ENCODE measurements around the gene DLGAP1. TPM values are rescaled to one million over a fixed set of nuclear protein-coding genes. Genes with fewer than 3 reads are reported as not detected.
A peak's percentile ranks its signal among the peaks of the same experiment; 100 is the strongest.

Gene DLGAP1
- total RNA-seq, 1 experiment from 2014 or later: 23.0 TPM

DNA sequence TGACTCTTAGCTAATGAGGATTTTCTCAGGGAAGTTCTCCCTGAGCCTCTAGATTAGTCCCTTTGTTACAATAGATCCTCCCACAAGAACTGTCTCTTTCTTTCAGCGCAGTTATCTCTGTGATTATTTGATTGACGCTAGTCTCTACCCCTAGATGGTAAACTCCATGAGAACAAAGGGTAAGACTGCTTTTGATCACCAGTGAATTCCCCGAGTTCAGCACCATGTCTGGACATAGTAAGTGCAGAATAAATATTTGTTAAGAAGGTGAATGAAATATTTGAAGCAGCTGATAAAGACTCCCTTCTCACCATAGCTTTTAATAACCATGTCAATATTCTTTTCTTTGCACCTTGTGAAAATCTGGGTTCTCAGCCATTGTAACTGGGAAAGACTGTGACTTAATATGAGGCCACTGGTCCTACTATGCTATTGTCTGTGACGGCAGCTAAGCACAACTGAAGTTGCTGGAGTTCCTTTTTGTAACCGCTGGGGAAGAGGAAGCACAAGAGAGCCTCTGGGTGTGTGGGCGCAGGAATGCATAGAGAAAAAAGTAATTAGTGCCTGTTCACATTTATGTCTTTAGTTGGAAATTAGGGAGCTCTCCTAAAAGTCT is 790.4 kb downstream of the DLGAP1 start:
- ATAC-seq: peak; percentile 38

DNA sequence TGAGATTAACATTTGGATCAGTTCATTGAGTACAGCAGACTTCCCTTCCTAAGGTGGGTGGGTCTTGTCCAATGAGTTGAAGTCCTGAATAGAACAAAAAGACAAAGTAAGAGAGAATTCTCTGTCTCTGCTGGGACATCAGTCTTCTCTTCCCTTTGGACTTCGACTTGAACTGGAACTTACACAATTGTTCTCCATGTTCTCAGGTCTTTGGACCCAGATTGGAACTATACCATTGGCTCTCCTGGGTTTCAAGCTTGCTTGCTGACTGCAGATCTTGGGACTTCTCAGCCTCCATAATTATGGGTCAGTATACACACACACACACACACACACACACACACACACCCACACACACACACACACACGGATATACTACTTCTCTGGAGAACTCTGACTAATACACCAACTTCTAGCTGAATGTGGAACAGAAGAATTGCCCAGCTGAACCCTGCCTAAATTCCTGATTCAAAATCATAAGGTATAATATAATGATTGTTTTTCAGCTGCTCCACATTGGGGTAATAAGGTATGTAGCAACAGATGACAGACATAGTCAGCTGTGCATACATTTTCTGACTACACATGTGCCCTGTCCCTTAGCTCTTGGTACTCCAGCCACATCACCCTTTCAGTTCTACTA is 791.1 kb downstream of the DLGAP1 start:
- peaks cover 29% of the 10 kb centered on the region for H3K4me1 Mint-ChIP-seq
- ATAC-seq (no peak), DNase-seq (ENCODE audit: low spot score) (no peak)
- TF ChIP-seq SMAD4 (CRISPR knock-in tag; IDR thresholded peaks at IDR 0.05): no peak
- TF ChIP-seq, protein P1, sequence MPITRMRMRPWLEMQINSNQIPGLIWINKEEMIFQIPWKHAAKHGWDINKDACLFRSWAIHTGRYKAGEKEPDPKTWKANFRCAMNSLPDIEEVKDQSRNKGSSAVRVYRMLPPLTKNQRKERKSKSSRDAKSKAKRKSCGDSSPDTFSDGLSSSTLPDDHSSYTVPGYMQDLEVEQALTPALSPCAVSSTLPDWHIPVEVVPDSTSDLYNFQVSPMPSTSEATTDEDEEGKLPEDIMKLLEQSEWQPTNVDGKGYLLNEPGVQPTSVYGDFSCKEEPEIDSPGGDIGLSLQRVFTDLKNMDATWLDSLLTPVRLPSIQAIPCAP (CRISPR knock-in tag; IDR thresholded peaks at IDR 0.05): no peak
- TF ChIP-seq, protein P2, sequence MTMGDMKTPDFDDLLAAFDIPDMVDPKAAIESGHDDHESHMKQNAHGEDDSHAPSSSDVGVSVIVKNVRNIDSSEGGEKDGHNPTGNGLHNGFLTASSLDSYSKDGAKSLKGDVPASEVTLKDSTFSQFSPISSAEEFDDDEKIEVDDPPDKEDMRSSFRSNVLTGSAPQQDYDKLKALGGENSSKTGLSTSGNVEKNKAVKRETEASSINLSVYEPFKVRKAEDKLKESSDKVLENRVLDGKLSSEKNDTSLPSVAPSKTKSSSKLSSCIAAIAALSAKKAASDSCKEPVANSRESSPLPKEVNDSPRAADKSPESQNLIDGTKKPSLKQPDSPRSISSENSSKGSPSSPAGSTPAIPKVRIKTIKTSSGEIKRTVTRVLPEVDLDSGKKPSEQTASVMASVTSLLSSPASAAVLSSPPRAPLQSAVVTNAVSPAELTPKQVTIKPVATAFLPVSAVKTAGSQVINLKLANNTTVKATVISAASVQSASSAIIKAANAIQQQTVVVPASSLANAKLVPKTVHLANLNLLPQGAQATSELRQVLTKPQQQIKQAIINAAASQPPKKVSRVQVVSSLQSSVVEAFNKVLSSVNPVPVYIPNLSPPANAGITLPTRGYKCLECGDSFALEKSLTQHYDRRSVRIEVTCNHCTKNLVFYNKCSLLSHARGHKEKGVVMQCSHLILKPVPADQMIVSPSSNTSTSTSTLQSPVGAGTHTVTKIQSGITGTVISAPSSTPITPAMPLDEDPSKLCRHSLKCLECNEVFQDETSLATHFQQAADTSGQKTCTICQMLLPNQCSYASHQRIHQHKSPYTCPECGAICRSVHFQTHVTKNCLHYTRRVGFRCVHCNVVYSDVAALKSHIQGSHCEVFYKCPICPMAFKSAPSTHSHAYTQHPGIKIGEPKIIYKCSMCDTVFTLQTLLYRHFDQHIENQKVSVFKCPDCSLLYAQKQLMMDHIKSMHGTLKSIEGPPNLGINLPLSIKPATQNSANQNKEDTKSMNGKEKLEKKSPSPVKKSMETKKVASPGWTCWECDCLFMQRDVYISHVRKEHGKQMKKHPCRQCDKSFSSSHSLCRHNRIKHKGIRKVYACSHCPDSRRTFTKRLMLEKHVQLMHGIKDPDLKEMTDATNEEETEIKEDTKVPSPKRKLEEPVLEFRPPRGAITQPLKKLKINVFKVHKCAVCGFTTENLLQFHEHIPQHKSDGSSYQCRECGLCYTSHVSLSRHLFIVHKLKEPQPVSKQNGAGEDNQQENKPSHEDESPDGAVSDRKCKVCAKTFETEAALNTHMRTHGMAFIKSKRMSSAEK (CRISPR knock-in tag; IDR thresholded peaks at IDR 0.05; ENCODE audit: borderline replicate concordance): no peak
- TF ChIP-seq, protein P3, sequence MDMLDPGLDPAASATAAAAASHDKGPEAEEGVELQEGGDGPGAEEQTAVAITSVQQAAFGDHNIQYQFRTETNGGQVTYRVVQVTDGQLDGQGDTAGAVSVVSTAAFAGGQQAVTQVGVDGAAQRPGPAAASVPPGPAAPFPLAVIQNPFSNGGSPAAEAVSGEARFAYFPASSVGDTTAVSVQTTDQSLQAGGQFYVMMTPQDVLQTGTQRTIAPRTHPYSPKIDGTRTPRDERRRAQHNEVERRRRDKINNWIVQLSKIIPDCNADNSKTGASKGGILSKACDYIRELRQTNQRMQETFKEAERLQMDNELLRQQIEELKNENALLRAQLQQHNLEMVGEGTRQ (CRISPR knock-in tag; IDR thresholded peaks at IDR 0.05): no peak
- TF ChIP-seq GRHL2 (CRISPR knock-in tag; IDR thresholded peaks at IDR 0.05; ENCODE audit: insufficient replicate concordance, severe bottlenecking): no peak
- TF ChIP-seq TEAD1 (CRISPR knock-in tag; IDR thresholded peaks at IDR 0.05): no peak
- TF ChIP-seq, protein P4, sequence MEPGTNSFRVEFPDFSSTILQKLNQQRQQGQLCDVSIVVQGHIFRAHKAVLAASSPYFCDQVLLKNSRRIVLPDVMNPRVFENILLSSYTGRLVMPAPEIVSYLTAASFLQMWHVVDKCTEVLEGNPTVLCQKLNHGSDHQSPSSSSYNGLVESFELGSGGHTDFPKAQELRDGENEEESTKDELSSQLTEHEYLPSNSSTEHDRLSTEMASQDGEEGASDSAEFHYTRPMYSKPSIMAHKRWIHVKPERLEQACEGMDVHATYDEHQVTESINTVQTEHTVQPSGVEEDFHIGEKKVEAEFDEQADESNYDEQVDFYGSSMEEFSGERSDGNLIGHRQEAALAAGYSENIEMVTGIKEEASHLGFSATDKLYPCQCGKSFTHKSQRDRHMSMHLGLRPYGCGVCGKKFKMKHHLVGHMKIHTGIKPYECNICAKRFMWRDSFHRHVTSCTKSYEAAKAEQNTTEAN (CRISPR knock-in tag; IDR thresholded peaks at IDR 0.05): no peak
- TF ChIP-seq CREM (CRISPR knock-in tag; IDR thresholded peaks at IDR 0.05): no peak
- TF ChIP-seq ZNF232 (CRISPR knock-in tag; IDR thresholded peaks at IDR 0.05): no peak
- TF ChIP-seq ZNF121 (CRISPR knock-in tag; IDR thresholded peaks at IDR 0.05): no peak
- no peak for TF ChIP-seq CBFB (CRISPR knock-in tag; IDR thresholded peaks at IDR 0.05; ENCODE audit: low read depth)
- TF ChIP-seq, protein P5, sequence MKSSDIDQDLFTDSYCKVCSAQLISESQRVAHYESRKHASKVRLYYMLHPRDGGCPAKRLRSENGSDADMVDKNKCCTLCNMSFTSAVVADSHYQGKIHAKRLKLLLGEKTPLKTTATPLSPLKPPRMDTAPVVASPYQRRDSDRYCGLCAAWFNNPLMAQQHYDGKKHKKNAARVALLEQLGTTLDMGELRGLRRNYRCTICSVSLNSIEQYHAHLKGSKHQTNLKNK (CRISPR knock-in tag; IDR thresholded peaks at IDR 0.05): no peak
- TF ChIP-seq MXD4 (CRISPR knock-in tag; IDR thresholded peaks at IDR 0.05; ENCODE audit: borderline replicate concordance): no peak
- no peak for TF ChIP-seq IRF2 (CRISPR knock-in tag; IDR thresholded peaks at IDR 0.05; ENCODE audit: borderline replicate concordance, low read depth)
- 0 out of 2 replicates have a peak overlapping the region, but pooled peaks have one; percentile 75 for H3K27ac Mint-ChIP-seq
- ChIA-PET CTCF (interaction anchor here (0.6 to 3.9 kb wide), 15 partner anchors 10 to 385 kb away, joined by 3 to 92 read pairs (median 19); no protein-coding TSS in a partner anchor), POLR2A (interaction anchor here (0.9 to 3.3 kb wide), 3 partner anchors 57 to 367 kb away, joined by 3 to 37 read pairs (median 8); no protein-coding TSS in a partner anchor)
- H3K27me3 Mint-ChIP-seq (ENCODE audit: low read depth): no peaks in the 10 kb centered on the region; the same call in 1 of the 2 replicates
- H3K9me3 Mint-ChIP-seq: peaks cover 14% of the 10 kb centered on the region
- no peak overlapping the region for H3K4me3 Mint-ChIP-seq
- peaks cover 19% of the 10 kb centered on the region for H3K36me3 Mint-ChIP-seq

More for the DNA sequence above, 790.4 kb downstream of the DLGAP1 start:
- CTCF ChIA-PET: interaction anchor here (0.6 to 3.9 kb wide), 33 partner anchors 9 to 386 kb away, joined by 3 to 92 read pairs (median 9); no protein-coding TSS in a partner anchor
- H3K36me3 Mint-ChIP-seq: peaks cover 19% of the 10 kb centered on the region
- POLR2A ChIA-PET: interaction anchor here (0.9 to 3.3 kb wide), 7 partner anchors 58 to 417 kb away, joined by 3 to 37 read pairs (median 8); partner anchors contain the start of gene MYL12A
- no peaks in the 10 kb centered on the region; the same call in 1 of the 2 replicates for H3K27me3 Mint-ChIP-seq (ENCODE audit: low read depth)
- TF ChIP-seq, protein P6, sequence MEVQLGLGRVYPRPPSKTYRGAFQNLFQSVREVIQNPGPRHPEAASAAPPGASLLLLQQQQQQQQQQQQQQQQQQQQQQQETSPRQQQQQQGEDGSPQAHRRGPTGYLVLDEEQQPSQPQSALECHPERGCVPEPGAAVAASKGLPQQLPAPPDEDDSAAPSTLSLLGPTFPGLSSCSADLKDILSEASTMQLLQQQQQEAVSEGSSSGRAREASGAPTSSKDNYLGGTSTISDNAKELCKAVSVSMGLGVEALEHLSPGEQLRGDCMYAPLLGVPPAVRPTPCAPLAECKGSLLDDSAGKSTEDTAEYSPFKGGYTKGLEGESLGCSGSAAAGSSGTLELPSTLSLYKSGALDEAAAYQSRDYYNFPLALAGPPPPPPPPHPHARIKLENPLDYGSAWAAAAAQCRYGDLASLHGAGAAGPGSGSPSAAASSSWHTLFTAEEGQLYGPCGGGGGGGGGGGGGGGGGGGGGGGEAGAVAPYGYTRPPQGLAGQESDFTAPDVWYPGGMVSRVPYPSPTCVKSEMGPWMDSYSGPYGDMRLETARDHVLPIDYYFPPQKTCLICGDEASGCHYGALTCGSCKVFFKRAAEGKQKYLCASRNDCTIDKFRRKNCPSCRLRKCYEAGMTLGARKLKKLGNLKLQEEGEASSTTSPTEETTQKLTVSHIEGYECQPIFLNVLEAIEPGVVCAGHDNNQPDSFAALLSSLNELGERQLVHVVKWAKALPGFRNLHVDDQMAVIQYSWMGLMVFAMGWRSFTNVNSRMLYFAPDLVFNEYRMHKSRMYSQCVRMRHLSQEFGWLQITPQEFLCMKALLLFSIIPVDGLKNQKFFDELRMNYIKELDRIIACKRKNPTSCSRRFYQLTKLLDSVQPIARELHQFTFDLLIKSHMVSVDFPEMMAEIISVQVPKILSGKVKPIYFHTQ (CRISPR knock-in tag; IDR thresholded peaks at IDR 0.05): no peak
- no peak for TF ChIP-seq HMGA2 (CRISPR knock-in tag; IDR thresholded peaks at IDR 0.05)
- peak overlapping the region; percentile 75 for H3K27ac Mint-ChIP-seq
- H3K9me3 Mint-ChIP-seq: peaks cover 14% of the 10 kb centered on the region
- no peak for DNase-seq (ENCODE audit: low spot score)
- no peak overlapping the region for H3K4me3 Mint-ChIP-seq
- peaks cover 25% of the 10 kb centered on the region for H3K4me1 Mint-ChIP-seq

Data from WTC11 (cell line).